Spleen (tissue), 11 donors: ENCODE measurements around the gene MYBPC3. TPM values are rescaled to one million over a fixed set of nuclear protein-coding genes. Genes with fewer than 3 reads are reported as not detected.

ENCODE experiments used
- DNase-seq: peaks from one replicate; pipeline ENCODE4 v3.0.0-alpha.2; 2020
- H3K27ac ChIP-seq, 8 donors: fragments of 200-600 bp; sonication (generic) in 7 of 8; 1 replicate in 4 of 8; 2 replicates in 4 of 8; pipeline versions ENCODE4 v1.5.0 to v1.8.0; 2016 to 2021; ENCODE audit warnings: inconsistent platforms in 4 of 8, mild to moderate bottlenecking in 4 of 8, moderate library complexity in 1 of 8
- H3K27me3 ChIP-seq, 7 donors: fragments of 200-600 bp; sonication (generic) in 6 of 7; replicated peaks in 1 of 7; 1 replicate in 4 of 7; 2 replicates in 3 of 7; pipeline versions ENCODE4 v1.5.0 to v1.8.0; 2016 to 2021; ENCODE audit warnings: inconsistent platforms in 3 of 7, mild to moderate bottlenecking in 1 of 7
- H3K36me3 ChIP-seq, 6 donors: fragments of 200-600 bp; sonication (generic) in 5 of 6; 1 replicate in 4 of 6; 2 replicates in 2 of 6; pipeline versions ENCODE4 v1.5.0 to v1.8.0; 2016 to 2021; ENCODE audit warnings: inconsistent platforms in 2 of 6
- H3K4me1 ChIP-seq, 6 donors: fragments of 200-600 bp; sonication (generic) in 5 of 6; 1 replicate in 3 of 6; 2 replicates in 3 of 6; pipeline versions ENCODE4 v1.5.0 to v1.8.0; 2016 to 2021; ENCODE audit warnings: inconsistent platforms in 3 of 6
- H3K4me3 ChIP-seq, 8 donors: fragments of 200-600 bp; sonication (generic) in 7 of 8; 1 replicate in 4 of 8; 2 replicates in 4 of 8; pipeline versions ENCODE4 v1.5.0 to v1.8.0; 2016 to 2021; ENCODE audit warnings: inconsistent platforms in 4 of 8, mild to moderate bottlenecking in 4 of 8, moderate library complexity in 2 of 8
- H3K9me3 ChIP-seq, 8 donors: fragments of 200-600 bp; sonication (generic) in 7 of 8; 1 replicate in 4 of 8; 2 replicates in 4 of 8; pipeline versions ENCODE4 v1.5.0 to v1.8.0; 2016 to 2021; ENCODE audit warnings: inconsistent platforms in 4 of 8
- POLR2A ChIP-seq, 3 donors: fragments of 450-650 bp; IDR thresholded peaks; one replicate each; pipeline ENCODE4 v1.5.1; 2017; ENCODE audit warnings: antibody characterized with exemption in 3 of 3, mild to moderate bottlenecking in 1 of 3
- POLR2AphosphoS5 ChIP-seq, 3 donors: sonication (generic); formaldehyde crosslinking; IDR thresholded peaks; one replicate each; pipeline ENCODE4 v1.5.1; 2017; ENCODE audit warnings: antibody characterized with exemption in 3 of 3
- WGBS, 5 donors: extraction: QIAGEN DNeasy Blood & Tissue Kit in 3 of 5; methylation state at CpG; one replicate each; pipeline versions ENCODE4 v1.1.5 to v1.1.7; 2013 to 2018; 5-methylcytosine and 5-hydroxymethylcytosine counted together
- intact Hi-C: fragments of 100-400 bp; cut with DNase I; formaldehyde crosslinking; loops from one replicate; pipeline ENCODE4 v1.15.0; 2023; ENCODE audit warnings: low total_unique reads
- polyA plus RNA-seq, 3 donors: library from polyadenylated mRNA; stranded (reverse); fragments of 200-250 nt; gene quantifications; one replicate each; pipeline ENCODE4 v1.2.1, GENCODE V29; 2013
- total RNA-seq, 7 donors: library from RNA; depleted of rRNA in 3 of 7; stranded (reverse); fragments of >200 nt in 3 of 7; fragmentation: NEBNext Ultra II Directional in 4 of 7; extraction: Animal tissue kit (Norgen Biotek cat#: 25700) in 4 of 7; gene quantifications; one replicate each; pipeline versions ENCODE4 v1.1.0 to v1.2.1, GENCODE V29; 2016 to 2021
- TF ChIP-seq, protein P1 (sequence below), 11 experiments: fragments of 200-600 bp in 7 of 11; fragments of 450-650 bp in 4 of 11; sonication (generic) in 4 of 11; IDR thresholded peaks in 8 of 11; conservative IDR thresholded peaks in 3 of 11; 1 replicate in 7 of 11; 2 replicates in 4 of 11; pipeline versions ENCODE4 v1.4.0 to v1.8.0; 2016 to 2021; ENCODE audit warnings: antibody characterized with exemption in 11 of 11, inconsistent platforms in 4 of 11, mild to moderate bottlenecking in 1 of 11
- donor health status: healthy with polysubstance abuse.
- donor health status: DM: no; HTN: no; CAD: no; lungs with moderate emphysema.
- donor health status: DM: no; HTN: no; CAD: no.
- donor health status: Bipolar disorder and iron deficiency.
- donor health status: healthy.
- donor health status: DM: no; HTN: no; CAD: no.
- donor health status: DM: yes; HTN: yes; CAD: no.

MYBPC3 gene
- total and polyA plus RNA-seq, 10 donors = 0.49 to 4.7 (median 1.5) TPM

DNA sequence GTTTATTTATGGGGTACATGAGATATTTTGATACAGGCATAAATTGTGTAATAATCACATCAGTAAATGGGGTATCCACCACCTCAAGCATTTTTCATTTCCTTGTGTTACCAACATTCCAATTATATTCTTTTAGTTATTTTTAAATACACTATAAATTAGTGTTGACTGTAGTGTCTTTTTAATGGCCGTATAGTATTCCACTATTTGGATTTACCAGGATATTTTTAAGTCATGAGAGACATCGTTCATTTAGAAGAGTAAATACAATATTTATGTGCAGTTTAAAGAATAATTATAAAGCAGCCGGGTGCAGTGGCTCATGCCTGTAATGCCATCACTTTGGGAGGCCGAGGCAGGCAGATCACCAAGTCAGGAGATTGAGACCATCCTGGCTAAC is 32.0 kb upstream of the MYBPC3 start:
- peaks cover 0 to 22% (median 0%) of the 10 kb centered on the region in 6 donors for H3K36me3 ChIP-seq
- H3K27ac ChIP-seq = no peak overlapping the region
- no peaks in the 10 kb centered on the region for H3K27me3 ChIP-seq
- intact Hi-C loops = no loop called here
- peaks cover 3 to 51% (median 28%) of the 10 kb centered on the region in 6 donors for H3K4me1 ChIP-seq
- WGBS, 5 donors = 94 to 99% (median 97%) methylated on average over 4 of the region's 4 CpGs
- H3K4me3 ChIP-seq = no peak overlapping the region
- TF ChIP-seq POLR2A (IDR thresholded peaks at IDR 0.05) (no peak), POLR2AphosphoS5 (IDR thresholded peaks at IDR 0.05) (no peak)
- TF ChIP-seq, protein P1, sequence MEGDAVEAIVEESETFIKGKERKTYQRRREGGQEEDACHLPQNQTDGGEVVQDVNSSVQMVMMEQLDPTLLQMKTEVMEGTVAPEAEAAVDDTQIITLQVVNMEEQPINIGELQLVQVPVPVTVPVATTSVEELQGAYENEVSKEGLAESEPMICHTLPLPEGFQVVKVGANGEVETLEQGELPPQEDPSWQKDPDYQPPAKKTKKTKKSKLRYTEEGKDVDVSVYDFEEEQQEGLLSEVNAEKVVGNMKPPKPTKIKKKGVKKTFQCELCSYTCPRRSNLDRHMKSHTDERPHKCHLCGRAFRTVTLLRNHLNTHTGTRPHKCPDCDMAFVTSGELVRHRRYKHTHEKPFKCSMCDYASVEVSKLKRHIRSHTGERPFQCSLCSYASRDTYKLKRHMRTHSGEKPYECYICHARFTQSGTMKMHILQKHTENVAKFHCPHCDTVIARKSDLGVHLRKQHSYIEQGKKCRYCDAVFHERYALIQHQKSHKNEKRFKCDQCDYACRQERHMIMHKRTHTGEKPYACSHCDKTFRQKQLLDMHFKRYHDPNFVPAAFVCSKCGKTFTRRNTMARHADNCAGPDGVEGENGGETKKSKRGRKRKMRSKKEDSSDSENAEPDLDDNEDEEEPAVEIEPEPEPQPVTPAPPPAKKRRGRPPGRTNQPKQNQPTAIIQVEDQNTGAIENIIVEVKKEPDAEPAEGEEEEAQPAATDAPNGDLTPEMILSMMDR (IDR thresholded peaks at IDR 0.05 in 8 of 11, conservative IDR thresholded peaks at IDR 0.05 in 3 of 11) = no peak
- peak; percentile 18 for DNase-seq
- H3K9me3 ChIP-seq = no peaks in the 10 kb centered on the region

DNA sequence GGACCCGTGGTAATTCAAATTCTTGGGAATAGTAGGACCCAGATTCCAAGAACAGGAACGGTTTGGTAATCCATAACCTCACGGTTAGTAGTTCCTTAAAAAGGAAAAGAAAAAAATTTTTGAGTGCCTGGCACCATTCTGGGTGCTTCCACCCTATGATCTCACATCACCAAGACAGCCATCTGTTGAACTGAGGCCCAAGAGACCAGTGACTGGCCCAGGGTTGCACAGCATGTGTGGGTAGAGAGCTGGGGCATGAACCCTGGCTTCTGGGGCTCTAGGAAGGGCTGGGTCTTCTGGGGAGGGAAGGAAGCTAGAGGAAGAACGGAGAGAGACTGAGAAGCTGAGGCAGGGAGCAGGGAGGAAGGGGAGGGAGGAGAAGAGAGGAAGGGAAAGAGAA is 30.6 kb upstream of the MYBPC3 start:
- WGBS, 5 donors = 44 to 72% (median 62%) methylated on average over 4 of the region's 4 CpGs

DNA sequence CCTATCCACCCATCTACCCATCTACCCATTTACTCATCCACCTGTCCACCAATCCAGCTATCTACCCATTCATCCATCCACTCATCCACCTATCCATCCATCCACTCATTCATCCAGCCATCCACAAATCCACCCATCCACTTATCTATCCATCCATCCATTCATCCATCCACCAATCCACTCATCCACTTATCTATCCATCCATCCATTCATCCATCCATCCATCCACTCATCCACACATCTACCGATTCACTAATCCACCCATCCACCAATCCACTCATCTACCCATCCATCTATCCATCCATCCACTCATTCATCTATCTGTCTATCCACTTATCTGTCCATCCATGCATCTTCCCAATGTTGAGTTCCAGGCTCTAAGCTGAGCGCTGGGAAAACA is 27.6 kb upstream of the MYBPC3 start:
- Histone ChIP-seq H3K4me3 (no peak overlapping the region), H3K27ac (peak overlapping the region in 2 of 8 donors; percentile 33 to 48), H3K4me1 (peaks cover 0 to 49% (median 23%) of the 10 kb centered on the region in 6 donors), H3K27me3 (no peaks in the 10 kb centered on the region), H3K36me3 (peaks cover 0 to 34% (median 2%) of the 10 kb centered on the region in 6 donors), H3K9me3 (no peaks in the 10 kb centered on the region)
- no peak for DNase-seq
- TF ChIP-seq POLR2AphosphoS5 (IDR thresholded peaks at IDR 0.05) (no peak), POLR2A (IDR thresholded peaks at IDR 0.05) (no peak)
- TF ChIP-seq, protein P1 (IDR thresholded peaks at IDR 0.05 in 8 of 11, conservative IDR thresholded peaks at IDR 0.05 in 3 of 11) = no peak
- intact Hi-C loops = no loop called here
- WGBS, 5 donors = 92 to 98% (median 97%) methylated on average over 2 of the region's 2 CpGs

More for the DNA sequence above, 30.6 kb upstream of the MYBPC3 start:
- Histone ChIP-seq H3K36me3 (peaks cover 0 to 22% (median 0%) of the 10 kb centered on the region in 6 donors), H3K4me3 (no peak overlapping the region), H3K4me1 (peaks cover 0 to 46% (median 18%) of the 10 kb centered on the region in 6 donors), H3K9me3 (no peaks in the 10 kb centered on the region), H3K27ac (peak overlapping the region in 4 of 8 donors; percentile 13 to 65 (median 42)), H3K27me3 (no peaks in the 10 kb centered on the region)
- intact Hi-C loops = no loop called here
- TF ChIP-seq, protein P1 (IDR thresholded peaks at IDR 0.05 in 8 of 11, conservative IDR thresholded peaks at IDR 0.05 in 3 of 11) = no peak
- TF ChIP-seq POLR2AphosphoS5 (IDR thresholded peaks at IDR 0.05) (no peak), POLR2A (IDR thresholded peaks at IDR 0.05) (no peak)
- DNase-seq = peak; percentile 35

DNA sequence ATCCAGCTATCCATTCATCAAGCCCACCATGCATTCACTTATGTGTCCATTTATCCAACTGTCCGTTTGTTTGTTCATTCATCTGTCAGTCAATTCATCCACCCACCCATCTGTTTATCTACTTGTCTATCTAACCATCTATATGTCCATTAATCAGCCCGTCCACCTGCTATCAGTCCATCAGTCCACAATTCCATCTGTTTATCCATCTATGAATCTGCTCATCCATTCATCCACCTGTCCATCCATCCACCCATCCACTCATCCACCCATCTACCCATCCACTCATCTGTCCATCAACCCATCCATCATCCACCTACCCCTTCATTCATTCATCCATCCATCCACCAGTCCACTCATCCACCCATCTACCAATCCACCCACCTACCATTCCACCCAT is 26.8 kb upstream of the MYBPC3 start:
- WGBS, 5 donors = 89 to 98% (median 95%) methylated on average over 2 of the region's 2 CpGs
- Histone ChIP-seq H3K4me1 (peaks cover 2 to 57% (median 30%) of the 10 kb centered on the region in 6 donors), H3K9me3 (no peaks in the 10 kb centered on the region), H3K27ac (peak overlapping the region in 7 of 8 donors; percentile 83 to 98 (median 97)), H3K27me3 (no peaks in the 10 kb centered on the region), H3K36me3 (peaks cover 0 to 42% (median 4%) of the 10 kb centered on the region in 6 donors), H3K4me3 (no peak overlapping the region)
- no peak for DNase-seq
- TF ChIP-seq, protein P1 (IDR thresholded peaks at IDR 0.05 in 8 of 11, conservative IDR thresholded peaks at IDR 0.05 in 3 of 11) = no peak
- no peak for TF ChIP-seq POLR2A (IDR thresholded peaks at IDR 0.05)
- TF ChIP-seq POLR2AphosphoS5 (IDR thresholded peaks at IDR 0.05) = no peak
- intact Hi-C loops = no loop called here
